ENCODE data around the gene PLCG2.

PLCG2 gene

DNA sequence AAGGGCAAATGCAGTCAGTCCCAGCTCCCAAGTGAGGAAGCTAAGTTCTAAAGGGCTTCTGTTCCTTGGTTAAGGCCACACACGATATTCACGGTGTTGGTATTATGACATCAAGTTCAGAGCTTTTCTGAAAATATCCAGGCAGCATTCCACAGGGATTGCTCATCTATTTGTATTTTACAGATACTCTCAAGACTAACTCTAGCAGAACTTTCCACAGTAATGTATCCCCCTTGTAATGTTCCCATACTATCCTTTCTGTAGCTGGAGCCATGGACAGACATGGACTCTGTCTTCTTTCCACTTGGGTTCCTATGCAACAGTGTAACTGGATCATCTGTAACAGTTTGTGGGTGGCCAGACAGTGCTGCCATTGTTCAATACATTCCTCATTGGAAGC, 218.6 kb downstream of the PLCG2 start:
- TF ChIP-seq, protein P1, sequence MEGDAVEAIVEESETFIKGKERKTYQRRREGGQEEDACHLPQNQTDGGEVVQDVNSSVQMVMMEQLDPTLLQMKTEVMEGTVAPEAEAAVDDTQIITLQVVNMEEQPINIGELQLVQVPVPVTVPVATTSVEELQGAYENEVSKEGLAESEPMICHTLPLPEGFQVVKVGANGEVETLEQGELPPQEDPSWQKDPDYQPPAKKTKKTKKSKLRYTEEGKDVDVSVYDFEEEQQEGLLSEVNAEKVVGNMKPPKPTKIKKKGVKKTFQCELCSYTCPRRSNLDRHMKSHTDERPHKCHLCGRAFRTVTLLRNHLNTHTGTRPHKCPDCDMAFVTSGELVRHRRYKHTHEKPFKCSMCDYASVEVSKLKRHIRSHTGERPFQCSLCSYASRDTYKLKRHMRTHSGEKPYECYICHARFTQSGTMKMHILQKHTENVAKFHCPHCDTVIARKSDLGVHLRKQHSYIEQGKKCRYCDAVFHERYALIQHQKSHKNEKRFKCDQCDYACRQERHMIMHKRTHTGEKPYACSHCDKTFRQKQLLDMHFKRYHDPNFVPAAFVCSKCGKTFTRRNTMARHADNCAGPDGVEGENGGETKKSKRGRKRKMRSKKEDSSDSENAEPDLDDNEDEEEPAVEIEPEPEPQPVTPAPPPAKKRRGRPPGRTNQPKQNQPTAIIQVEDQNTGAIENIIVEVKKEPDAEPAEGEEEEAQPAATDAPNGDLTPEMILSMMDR (IDR thresholded peaks at IDR 0.05; ENCODE audit: low read depth, low read length) = no peak
- peak; percentile 84 for DNase-seq (ENCODE audit: low read depth, low spot score)
- no peak overlapping the region for H3K4me3 ChIP-seq (ENCODE audit: low read depth, low read length)
- in situ Hi-C loops (cut with HindIII; ENCODE audit: low sequenced_read_pairs) = no loop called here

DNA sequence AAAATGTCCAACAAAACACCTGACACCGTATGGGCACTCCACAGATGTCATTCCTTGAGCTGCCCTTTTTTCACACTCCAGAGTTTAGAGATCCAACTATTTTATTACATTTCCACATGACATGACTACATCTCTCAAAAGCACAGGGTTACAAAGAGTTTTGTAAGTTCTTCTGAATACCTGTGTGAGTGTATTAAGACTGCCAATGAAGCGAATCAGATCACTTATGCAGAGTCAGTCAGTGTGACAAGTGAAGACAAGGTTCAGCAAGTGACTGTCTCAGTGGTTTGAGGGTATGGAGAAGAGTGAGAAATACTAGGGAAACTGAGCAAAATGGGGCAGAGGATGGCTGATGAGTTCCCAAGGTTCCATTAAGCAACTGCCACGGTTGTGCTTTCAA, 223.7 kb downstream of the PLCG2 start:
- TF ChIP-seq, protein P1 (IDR thresholded peaks at IDR 0.05; ENCODE audit: low read depth, low read length) = no peak
- no peak overlapping the region for H3K4me3 ChIP-seq (ENCODE audit: low read depth, low read length)
- DNase-seq (ENCODE audit: low read depth, low spot score) = no peak
- in situ Hi-C loops (cut with HindIII; ENCODE audit: low sequenced_read_pairs) = no loop called here

DNA sequence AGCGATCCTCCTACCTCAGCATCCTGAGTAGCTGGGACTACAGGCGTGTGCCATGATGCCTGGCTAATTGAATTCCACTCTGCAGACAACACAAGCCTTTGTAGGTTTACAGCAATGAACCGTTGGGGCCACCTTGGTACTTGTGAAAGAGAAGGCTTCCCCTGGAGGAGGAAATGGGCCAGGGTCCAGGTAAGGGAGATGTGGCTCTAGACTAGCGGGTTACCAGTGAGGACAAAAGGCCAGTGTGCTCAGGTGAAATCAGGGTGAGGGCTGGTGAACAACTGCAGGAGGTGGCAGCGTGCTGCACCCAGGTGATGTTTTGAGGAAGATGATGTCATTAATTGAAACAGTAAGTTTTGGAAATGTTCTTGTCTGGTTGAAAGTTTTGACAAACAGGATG, 225.5 kb downstream of the PLCG2 start:
- DNase-seq (ENCODE audit: low read depth, low spot score) = no peak
- TF ChIP-seq, protein P1 (IDR thresholded peaks at IDR 0.05; ENCODE audit: low read depth, low read length) = no peak
- H3K4me3 ChIP-seq (ENCODE audit: low read depth, low read length) = no peak overlapping the region
- in situ Hi-C loops (cut with HindIII; ENCODE audit: low sequenced_read_pairs) = no loop called here

DNA sequence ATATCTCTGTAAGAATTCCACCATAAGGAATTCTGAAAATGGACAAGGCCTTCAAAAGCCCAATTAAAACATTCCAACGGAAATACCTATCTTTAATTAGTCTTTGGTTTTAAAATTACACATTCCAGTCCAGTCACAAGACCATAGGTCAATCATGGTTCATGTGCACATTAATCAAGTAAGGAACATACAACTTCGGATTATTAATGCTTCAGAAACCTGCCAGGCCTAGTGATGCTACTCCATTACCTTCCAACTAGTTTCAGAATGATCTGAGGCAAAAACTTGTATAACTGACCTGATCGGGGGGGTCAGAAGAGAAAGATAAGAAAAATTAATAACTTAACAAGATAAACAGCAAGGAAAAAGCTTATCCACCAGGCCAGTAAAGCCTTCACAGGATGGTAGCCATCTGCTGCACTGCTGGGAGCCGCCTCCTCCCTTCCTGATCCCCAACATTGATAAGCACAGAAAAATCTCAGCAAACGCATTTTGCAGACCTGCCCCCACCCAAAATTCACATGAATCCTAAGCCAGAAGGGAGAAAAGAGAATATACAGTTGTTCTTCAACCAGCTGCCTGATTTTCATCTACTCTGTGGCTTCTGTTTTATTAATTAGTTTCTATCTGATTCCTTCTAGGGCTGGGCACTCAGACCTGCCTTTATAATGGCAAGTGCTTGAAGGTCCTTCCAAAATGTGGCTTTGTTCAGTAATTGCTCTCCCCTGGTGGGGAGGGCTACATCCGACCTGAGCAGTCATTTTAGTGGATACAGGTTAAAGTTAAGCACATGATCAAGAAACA, 226.1 kb downstream of the PLCG2 start:
- TF ChIP-seq, protein P1 (IDR thresholded peaks at IDR 0.05; ENCODE audit: low read depth, low read length) = no peak
- in situ Hi-C loops (cut with HindIII; ENCODE audit: low sequenced_read_pairs) = no loop called here
- no peak overlapping the region for H3K4me3 ChIP-seq (ENCODE audit: low read depth, low read length)
- DNase-seq (ENCODE audit: low read depth, low spot score) = no peak

DNA sequence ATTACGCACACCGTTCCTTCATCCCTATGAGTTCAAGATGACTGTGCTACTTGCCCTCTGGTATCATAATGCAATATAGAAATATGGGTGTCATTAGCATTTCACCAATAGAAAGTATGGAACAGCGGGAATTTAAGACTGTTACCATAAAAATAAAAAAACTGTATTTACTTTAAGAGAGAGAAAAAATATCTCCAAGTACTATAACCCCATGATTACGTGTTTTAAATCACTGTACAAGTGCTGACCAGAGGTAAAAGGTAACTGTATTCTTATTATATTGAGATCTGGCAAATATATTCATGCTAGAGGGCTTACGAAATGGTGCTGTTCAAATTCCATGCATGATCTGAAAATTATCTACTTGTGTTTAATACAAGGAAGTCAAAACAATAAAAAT, 226.9 kb downstream of the PLCG2 start:
- DNase-seq (ENCODE audit: low read depth, low spot score) = no peak
- no peak overlapping the region for H3K4me3 ChIP-seq (ENCODE audit: low read depth, low read length)
- TF ChIP-seq, protein P1 (IDR thresholded peaks at IDR 0.05; ENCODE audit: low read depth, low read length) = no peak
- in situ Hi-C loops (cut with HindIII; ENCODE audit: low sequenced_read_pairs) = no loop called here

DNA sequence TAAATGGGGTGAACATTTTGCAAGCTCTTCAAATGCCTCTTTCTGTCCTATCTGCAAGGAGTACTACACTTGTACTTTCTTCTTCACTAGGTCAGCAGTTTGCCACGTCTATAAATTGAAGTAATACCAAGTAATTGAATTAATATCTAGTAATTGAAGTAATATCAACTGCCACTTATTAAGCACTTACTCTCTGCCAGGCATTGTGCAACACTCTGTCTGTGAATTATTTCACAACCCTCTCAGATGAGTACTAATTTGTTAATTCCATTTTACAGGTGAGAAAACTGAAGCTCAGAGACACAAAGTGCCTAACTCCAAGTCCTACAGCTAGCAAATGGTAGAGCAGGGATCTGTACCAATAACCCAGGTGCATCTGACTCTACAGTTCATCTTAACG, 228.1 kb downstream of the PLCG2 start:
- no peak overlapping the region for H3K4me3 ChIP-seq (ENCODE audit: low read depth, low read length)
- TF ChIP-seq, protein P1 (IDR thresholded peaks at IDR 0.05; ENCODE audit: low read depth, low read length) = no peak
- no peak for DNase-seq (ENCODE audit: low read depth, low spot score)
- in situ Hi-C loops (cut with HindIII; ENCODE audit: low sequenced_read_pairs) = no loop called here

All from astrocyte of the spinal cord (primary cell).